ENCODE data around the gene NCAM1.

The NCAM1 gene

GRCh38 chr11:113021111-113021510 lies 59.9 kb downstream of the NCAM1 start:
- TF ChIP-seq CTCF (IDR thresholded peaks at IDR 0.05; ENCODE audit: low read depth, low read length): no peak
- no peak for DNase-seq (ENCODE audit: extremely low read depth, low read depth)

GRCh38 chr11:113022262-113022661 lies 61.0 kb downstream of the NCAM1 start:
- no peak for TF ChIP-seq CTCF (IDR thresholded peaks at IDR 0.05; ENCODE audit: low read depth, low read length)
- DNase-seq (ENCODE audit: extremely low read depth, low read depth): no peak

- TF ChIP-seq CTCF (IDR thresholded peaks at IDR 0.05; ENCODE audit: low read depth, low read length): no peak
- no peak for DNase-seq (ENCODE audit: extremely low read depth, low read depth)
Observed at GRCh38 chr11:113023228-113023627, 62.0 kb downstream of the NCAM1 start.

GRCh38 chr11:113023986-113024385 lies 62.8 kb downstream of the NCAM1 start:
- no peak for TF ChIP-seq CTCF (IDR thresholded peaks at IDR 0.05; ENCODE audit: low read depth, low read length)
- DNase-seq (ENCODE audit: extremely low read depth, low read depth): no peak

- no peak for DNase-seq (ENCODE audit: extremely low read depth, low read depth)
- TF ChIP-seq CTCF (IDR thresholded peaks at IDR 0.05; ENCODE audit: low read depth, low read length): no peak
Observed at GRCh38 chr11:113026778-113027177, 65.6 kb downstream of the NCAM1 start.

- TF ChIP-seq CTCF (IDR thresholded peaks at IDR 0.05; ENCODE audit: low read depth, low read length): no peak
- DNase-seq (ENCODE audit: extremely low read depth, low read depth): no peak
Observed at GRCh38 chr11:113034576-113034975, 73.4 kb downstream of the NCAM1 start.

- no peak for DNase-seq (ENCODE audit: extremely low read depth, low read depth)
- TF ChIP-seq CTCF (IDR thresholded peaks at IDR 0.05; ENCODE audit: low read depth, low read length): no peak
Observed at GRCh38 chr11:113035708-113036107, 74.5 kb downstream of the NCAM1 start.
